Activated B cell treated with CpG ODN at 0.5 μM for 24 hours (primary cell): ENCODE data around the gene CRACDL. TPM values are rescaled to one million over a fixed set of nuclear protein-coding genes. Genes with fewer than 3 reads are reported as not detected.

Source experiments
- ATAC-seq: fragments of 200-7000 bp; cut with Tn5 transposase; one replicate; pipeline ENCODE4 v1.10.0; 2021; ENCODE audit warnings: low read depth, mild to moderate bottlenecking, moderate library complexity
- CTCF ChIA-PET: fragments of 350-600 bp; sonication (Branson Sonifier 250); formaldehyde crosslinking; loops from one replicate; lab custom pipeline; 2021; ENCODE audit warnings: antibody characterized with exemption; lab: Charles Lee
- POLR2A ChIA-PET: fragments of 350-600 bp; sonication (Branson Sonifier 250); formaldehyde crosslinking; loops from one replicate; lab custom pipeline; 2021; ENCODE audit warnings: antibody characterized with exemption; lab: Charles Lee
- DNase-seq: peaks from one replicate; pipeline ENCODE4 v3.0.0; 2022
- H3K27ac Mint-ChIP-seq: one replicate; pipeline ENCODE4 v1.8.0; 2020; ENCODE audit warnings: mixed read lengths
- H3K27me3 Mint-ChIP-seq: one replicate; pipeline ENCODE4 v1.8.0; 2021; ENCODE audit warnings: mixed read lengths
- H3K36me3 Mint-ChIP-seq: one replicate; pipeline ENCODE4 v1.8.0; 2021; ENCODE audit warnings: low read depth, mixed read lengths
- H3K4me1 Mint-ChIP-seq: one replicate; pipeline ENCODE4 v1.8.0; 2021; ENCODE audit warnings: mixed read lengths
- H3K4me3 Mint-ChIP-seq: one replicate; pipeline ENCODE4 v1.8.0; 2020; ENCODE audit warnings: mild to moderate bottlenecking, mixed read lengths
- H3K9me3 Mint-ChIP-seq: one replicate; pipeline ENCODE4 v1.8.0; 2020; ENCODE audit warnings: mixed read lengths
- CTCF ChIP-seq: fragments of 200-600 bp; IDR thresholded peaks from one replicate; pipeline ENCODE4 v1.8.0; 2022; ENCODE audit warnings: antibody characterized with exemption, mild to moderate bottlenecking
- intact Hi-C: fragments of 100-400 bp; cut with micrococcal nuclease; formaldehyde crosslinking; loops from one replicate; pipeline ENCODE4 v1.15.1; 2024
- total RNA-seq: library from RNA; stranded (reverse); gene quantifications from 2 replicates; pipeline ENCODE4 v1.2.3, GENCODE V29; 2022

Gene CRACDL
- total RNA-seq, 1 donor from 2014 or later = not detected

- intact Hi-C loops = no loop called here
- peaks cover 27% of the 10 kb centered on the region for H3K27me3 Mint-ChIP-seq
- no peaks in the 10 kb centered on the region for H3K4me1 Mint-ChIP-seq
- no peak for TF ChIP-seq CTCF
- POLR2A ChIA-PET = no interaction called here
- DNase-seq (no peak), ATAC-seq (no peak)
- no peak overlapping the region for H3K27ac Mint-ChIP-seq
- CTCF ChIA-PET = no interaction called here
- H3K9me3 Mint-ChIP-seq = peaks cover 24% of the 10 kb centered on the region
- peaks cover 12% of the 10 kb centered on the region for H3K36me3 Mint-ChIP-seq
- no peak overlapping the region for H3K4me3 Mint-ChIP-seq
Measured at GRCh38 chr2:98884658-98885057, 51.4 kb downstream of the CRACDL start.

- no peak overlapping the region for H3K4me3 Mint-ChIP-seq
- peaks cover 24% of the 10 kb centered on the region for H3K9me3 Mint-ChIP-seq
- H3K27ac Mint-ChIP-seq = no peak overlapping the region
- ATAC-seq = no peak
- TF ChIP-seq CTCF = no peak
- intact Hi-C loops = no loop called here
- ChIA-PET CTCF (no interaction called here), POLR2A (no interaction called here)
- peaks cover 29% of the 10 kb centered on the region for H3K27me3 Mint-ChIP-seq
- peaks cover 12% of the 10 kb centered on the region for H3K36me3 Mint-ChIP-seq
- no peak for DNase-seq
- H3K4me1 Mint-ChIP-seq = no peaks in the 10 kb centered on the region
Measured at GRCh38 chr2:98883780-98884211, 52.2 kb downstream of the CRACDL start.

GRCh38 chr2:98882971-98883779 is 52.9 kb downstream of the CRACDL start:
- Mint-ChIP-seq H3K27me3 (peaks cover 27% of the 10 kb centered on the region), H3K27ac (no peak overlapping the region), H3K4me3 (no peak overlapping the region)

GRCh38 chr2:98882368-98882767 is 53.7 kb downstream of the CRACDL start:
- Mint-ChIP-seq H3K27ac (no peak overlapping the region), H3K4me1 (no peaks in the 10 kb centered on the region), H3K4me3 (no peak overlapping the region), H3K9me3 (peaks cover 15% of the 10 kb centered on the region), H3K27me3 (peaks cover 23% of the 10 kb centered on the region), H3K36me3 (peaks cover 12% of the 10 kb centered on the region)
- TF ChIP-seq CTCF = no peak
- ChIA-PET CTCF (no interaction called here), POLR2A (no interaction called here)
- ATAC-seq (no peak), DNase-seq (no peak)
- intact Hi-C loops = no loop called here

More at GRCh38 chr2:98882971-98883779, 52.9 kb downstream of the CRACDL start:
- no peak for TF ChIP-seq CTCF
- Mint-ChIP-seq H3K9me3 (peaks cover 21% of the 10 kb centered on the region), H3K4me1 (no peaks in the 10 kb centered on the region), H3K36me3 (peaks cover 12% of the 10 kb centered on the region)
- POLR2A ChIA-PET = no interaction called here
- CTCF ChIA-PET = no interaction called here
- intact Hi-C loops = no loop called here
- DNase-seq (no peak), ATAC-seq (no peak)

- Mint-ChIP-seq H3K27me3 (peaks cover 19% of the 10 kb centered on the region), H3K27ac (no peak overlapping the region), H3K9me3 (peaks cover 6% of the 10 kb centered on the region), H3K4me3 (no peak overlapping the region), H3K36me3 (peaks cover 8% of the 10 kb centered on the region), H3K4me1 (no peaks in the 10 kb centered on the region)
- ATAC-seq (no peak), DNase-seq (no peak)
- ChIA-PET CTCF (no interaction called here), POLR2A (no interaction called here)
- TF ChIP-seq CTCF = no peak
- intact Hi-C loops = no loop called here
Measured at GRCh38 chr2:98881153-98881650, 54.8 kb downstream of the CRACDL start.
